HL-60 (cell line): ENCODE results near the gene TSPEAR.

Experiments
- CTCF ChIP-seq: IDR thresholded peaks from one replicate; pipeline ENCODE4 v1.5.1; 2011; ENCODE audit warnings: low read length, control low read depth, inconsistent platforms; ENCODE audit not compliant: insufficient read depth
- GABPA ChIP-seq: IDR thresholded peaks from 2 replicates; pipeline ENCODE4 v1.6.1; 2012; ENCODE audit warnings: low read depth
- POLR2AphosphoS5 ChIP-seq: IDR thresholded peaks from 2 replicates; pipeline ENCODE4 v1.6.1; 2012; ENCODE audit warnings: low read depth
- REST ChIP-seq: IDR thresholded peaks from 2 replicates; pipeline ENCODE4 v1.6.1; 2012; ENCODE audit warnings: low read depth; ENCODE audit not compliant: insufficient replicate concordance

GRCh38 chr21:44709426-44710293 is 1.7 kb downstream of the TSPEAR start:
- TF ChIP-seq CTCF, result no peak
- no peak for TF ChIP-seq GABPA
- TF ChIP-seq REST, result no peak
- no peak for TF ChIP-seq POLR2AphosphoS5
